Osteocyte (in vitro differentiated cells): Measurements from ENCODE around the gene CRYBG1. TPM values are rescaled to one million over a fixed set of nuclear protein-coding genes. Genes with fewer than 3 reads are reported as not detected.

Source experiments
- DNase-seq: peaks from one replicate; pipeline ENCODE4 v3.0.0; 2021; ENCODE audit warnings: mixed read lengths; ENCODE audit not compliant: unreplicated experiment; ENCODE audit errors: extremely low spot score
- H3K27ac Mint-ChIP-seq: one replicate; pipeline ENCODE4 v1.8.0; 2021; ENCODE audit warnings: mild to moderate bottlenecking, mixed read lengths; ENCODE audit not compliant: unreplicated experiment
- H3K27me3 Mint-ChIP-seq: one replicate; pipeline ENCODE4 v1.8.0; 2021; ENCODE audit warnings: mixed read lengths; ENCODE audit not compliant: unreplicated experiment
- H3K36me3 Mint-ChIP-seq: one replicate; pipeline ENCODE4 v1.8.0; 2021; ENCODE audit warnings: mixed read lengths; ENCODE audit not compliant: unreplicated experiment
- H3K4me1 Mint-ChIP-seq: one replicate; pipeline ENCODE4 v1.8.0; 2021; ENCODE audit warnings: mixed read lengths; ENCODE audit not compliant: unreplicated experiment
- H3K4me3 Mint-ChIP-seq: one replicate; pipeline ENCODE4 v1.8.0; 2021; ENCODE audit warnings: mild to moderate bottlenecking, moderate library complexity, mixed read lengths; ENCODE audit not compliant: unreplicated experiment
- H3K9me3 Mint-ChIP-seq: one replicate; pipeline ENCODE4 v1.8.0; 2021; ENCODE audit warnings: mixed read lengths; ENCODE audit not compliant: unreplicated experiment
- CTCF ChIP-seq: fragments of 200-600 bp; sonication (generic); IDR thresholded peaks from 2 replicates; pipeline ENCODE4 v1.5.0; 2021; ENCODE audit warnings: antibody characterized with exemption, mild to moderate bottlenecking, moderate library complexity
- total RNA-seq: library from RNA; stranded (reverse); gene quantifications from 2 replicates; pipeline ENCODE4 v1.2.1, GENCODE V29; 2021

The CRYBG1 gene
- total RNA-seq, 1 donor from 2014 or later: 2.4 TPM

DNA sequence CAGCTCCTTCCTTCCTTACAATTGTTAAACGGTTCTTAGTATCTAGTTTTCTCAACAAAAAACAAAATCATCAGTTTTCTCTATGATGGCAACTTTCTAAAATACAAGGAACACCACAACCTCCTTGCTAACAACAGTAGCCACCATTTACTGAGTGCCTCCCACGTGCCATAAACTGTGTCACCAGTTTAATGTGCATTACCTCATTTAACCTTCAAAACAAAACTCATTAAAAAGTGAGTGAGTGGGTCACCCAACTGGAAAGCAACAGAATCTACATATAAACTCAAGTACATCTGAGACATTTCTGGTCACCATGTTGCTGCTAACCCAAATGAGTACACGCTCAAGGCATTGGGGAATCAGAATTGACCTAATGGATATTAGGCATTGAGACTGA lies 257.8 kb downstream of the CRYBG1 start:
- Mint-ChIP-seq H3K4me1 (peaks cover 12% of the 10 kb centered on the region), H3K4me3 (no peak overlapping the region), H3K9me3 (no peaks in the 10 kb centered on the region), H3K27ac (no peak overlapping the region), H3K36me3 (peaks cover 10% of the 10 kb centered on the region), H3K27me3 (no peaks in the 10 kb centered on the region)
- no peak for TF ChIP-seq CTCF
- no peak for DNase-seq

- Mint-ChIP-seq H3K27me3 (no peaks in the 10 kb centered on the region), H3K27ac (no peak overlapping the region), H3K4me3 (no peak overlapping the region), H3K36me3 (peaks cover 8% of the 10 kb centered on the region), H3K4me1 (peaks cover 12% of the 10 kb centered on the region), H3K9me3 (no peaks in the 10 kb centered on the region)
- DNase-seq: no peak
- TF ChIP-seq CTCF: no peak
These were observed 258.7 kb downstream of the CRYBG1 start for GRCh38 chr6:106619223-106619622.

GRCh38 chr6:106620931-106621672 lies 260.6 kb downstream of the CRYBG1 start:
- no peak for DNase-seq
- Mint-ChIP-seq H3K36me3 (peaks cover 6% of the 10 kb centered on the region), H3K9me3 (no peaks in the 10 kb centered on the region), H3K4me3 (no peak overlapping the region), H3K4me1 (peaks cover 12% of the 10 kb centered on the region), H3K27me3 (no peaks in the 10 kb centered on the region), H3K27ac (peak overlapping the region; percentile 72)
- TF ChIP-seq CTCF: no peak

Other genes starting within 250 kb of the CRYBG1 start
- gene ATG5, start 35.0 kb upstream of the CRYBG1 start, total RNA-seq: 25.3 and 26.0 TPM in 2 replicates